Measurements from ENCODE around the gene DYRK1B.

DNA sequence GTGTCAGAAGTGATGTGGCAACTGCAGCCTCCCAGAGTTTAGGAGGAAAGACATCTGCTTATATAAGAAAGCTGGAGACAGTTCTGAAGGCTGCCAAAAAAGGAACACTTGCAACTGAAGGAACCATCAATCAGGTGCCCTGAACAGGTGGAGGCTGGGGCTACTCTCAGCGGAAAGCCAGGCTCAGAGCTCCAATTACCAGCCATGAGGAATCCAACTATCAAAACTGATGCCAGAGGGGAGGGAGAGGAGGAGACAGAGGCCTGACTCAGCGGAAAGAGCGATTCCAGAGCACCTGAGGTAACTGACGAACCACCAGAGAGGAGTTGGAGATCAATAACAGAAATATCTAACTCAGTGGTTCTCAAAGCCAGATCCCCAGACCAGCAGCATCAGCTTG, 31.0 kb downstream of the DYRK1B start:
- TF ChIP-seq, protein P1, sequence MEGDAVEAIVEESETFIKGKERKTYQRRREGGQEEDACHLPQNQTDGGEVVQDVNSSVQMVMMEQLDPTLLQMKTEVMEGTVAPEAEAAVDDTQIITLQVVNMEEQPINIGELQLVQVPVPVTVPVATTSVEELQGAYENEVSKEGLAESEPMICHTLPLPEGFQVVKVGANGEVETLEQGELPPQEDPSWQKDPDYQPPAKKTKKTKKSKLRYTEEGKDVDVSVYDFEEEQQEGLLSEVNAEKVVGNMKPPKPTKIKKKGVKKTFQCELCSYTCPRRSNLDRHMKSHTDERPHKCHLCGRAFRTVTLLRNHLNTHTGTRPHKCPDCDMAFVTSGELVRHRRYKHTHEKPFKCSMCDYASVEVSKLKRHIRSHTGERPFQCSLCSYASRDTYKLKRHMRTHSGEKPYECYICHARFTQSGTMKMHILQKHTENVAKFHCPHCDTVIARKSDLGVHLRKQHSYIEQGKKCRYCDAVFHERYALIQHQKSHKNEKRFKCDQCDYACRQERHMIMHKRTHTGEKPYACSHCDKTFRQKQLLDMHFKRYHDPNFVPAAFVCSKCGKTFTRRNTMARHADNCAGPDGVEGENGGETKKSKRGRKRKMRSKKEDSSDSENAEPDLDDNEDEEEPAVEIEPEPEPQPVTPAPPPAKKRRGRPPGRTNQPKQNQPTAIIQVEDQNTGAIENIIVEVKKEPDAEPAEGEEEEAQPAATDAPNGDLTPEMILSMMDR (conservative IDR thresholded peaks at IDR 0.05; ENCODE audit: low read length): no peak
- no peak for TF ChIP-seq EZH2phosphoT487 (IDR thresholded peaks at IDR 0.05; ENCODE audit: borderline replicate concordance, low read depth, low read length)

All from OCI-LY7 (cell line).